ENCODE data around the gene ARCN1.

- TF ChIP-seq CTCF (conservative IDR thresholded peaks at IDR 0.05; ENCODE audit: low read depth, low read length) (no peak), POLR2A (IDR thresholded peaks at IDR 0.05; ENCODE audit: low read depth, low read length) (no peak), BHLHE40 (IDR thresholded peaks at IDR 0.05; ENCODE audit: low read depth, low read length) (no peak), FOS (IDR thresholded peaks at IDR 0.05; ENCODE audit: low read depth, low read length) (no peak), RAD21 (IDR thresholded peaks at IDR 0.05; ENCODE audit: low read length) (no peak), SMC3 (IDR thresholded peaks at IDR 0.05; ENCODE audit: low read depth, low read length) (no peak), MXI1 (IDR thresholded peaks at IDR 0.05; ENCODE audit: borderline replicate concordance, low read depth, low read length) (no peak)
Measured at GRCh38 chr11:118535261-118535660, 36.9 kb upstream of the ARCN1 start.

Data from IMR-90 (cell line).